Amniotic epithelial cell (primary cell): ENCODE data around the gene PACSIN2.

Source experiments
- DNase-seq: peaks from one replicate; pipeline ENCODE4 v3.0.0-alpha.2; 2010; ENCODE audit warnings: low read depth

The PACSIN2 gene

DNA sequence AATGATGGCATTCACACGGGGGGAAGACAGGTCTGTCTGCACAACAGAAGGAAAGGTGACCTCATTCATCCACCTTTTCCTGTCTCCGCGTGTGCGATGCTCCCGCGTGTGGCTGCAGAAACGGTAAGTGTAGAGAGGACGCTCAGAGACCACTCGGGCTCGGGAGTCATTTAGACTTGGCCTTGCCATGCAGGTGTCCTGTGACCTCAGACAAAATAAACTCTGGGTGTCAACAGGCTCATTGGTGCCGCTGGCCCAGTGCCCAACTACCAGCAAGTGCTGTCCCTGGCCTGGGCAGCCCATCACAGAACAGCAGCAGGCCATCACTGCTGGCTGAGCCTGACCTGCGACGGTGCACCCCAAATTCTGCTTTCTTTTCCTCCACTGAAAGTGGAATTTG lies 109.7 kb downstream of the PACSIN2 start:
- no peak for DNase-seq

DNA sequence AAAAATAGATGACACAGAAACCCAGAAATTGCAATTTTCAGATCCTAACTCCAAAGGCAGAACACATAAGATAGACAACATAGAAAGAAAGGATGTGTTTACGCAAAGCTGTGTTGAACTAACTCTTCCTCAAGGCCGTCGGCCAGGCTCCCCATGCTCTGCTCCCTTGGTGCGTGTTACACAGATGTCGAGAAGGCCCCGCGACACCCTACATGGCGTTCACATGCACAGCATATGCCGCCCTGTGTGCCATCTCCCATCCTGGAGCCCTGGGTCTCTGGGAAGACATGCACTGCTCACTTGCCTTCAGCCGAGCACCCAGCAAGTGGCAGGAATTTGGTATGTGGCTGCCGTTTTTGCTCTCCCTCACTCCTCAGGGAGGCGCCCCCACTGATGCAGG lies 110.9 kb downstream of the PACSIN2 start:
- no peak for DNase-seq

DNA sequence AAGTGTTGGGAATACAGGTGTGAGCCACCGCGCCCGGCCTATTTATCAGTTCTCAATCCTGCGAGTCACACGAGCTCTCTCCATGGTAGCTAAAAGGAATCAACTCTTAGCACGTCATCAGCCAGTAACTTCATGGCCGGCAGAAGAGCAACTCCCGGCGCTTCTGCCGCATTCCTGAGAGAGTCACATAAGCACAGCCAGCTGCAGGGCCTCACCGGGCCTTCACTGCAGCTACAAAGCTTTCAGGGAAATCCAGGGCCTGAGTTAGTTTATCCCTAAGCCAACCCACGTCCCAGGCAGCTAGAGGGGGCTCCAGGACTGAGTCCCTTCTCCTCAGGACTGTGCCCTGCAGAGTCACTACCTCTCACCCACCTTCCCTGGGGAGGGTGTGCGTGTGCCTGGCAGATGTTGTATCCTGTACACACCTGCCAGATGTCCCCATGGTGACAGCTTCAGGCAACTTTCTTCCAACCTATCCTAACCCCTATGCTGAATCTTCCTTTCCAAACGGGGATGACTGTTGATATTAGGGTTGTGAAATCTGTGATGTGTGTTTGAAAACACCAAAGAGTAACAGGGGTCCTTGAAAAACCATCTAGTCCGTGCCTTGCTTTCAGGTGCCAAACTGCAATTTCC lies 112.0 kb downstream of the PACSIN2 start:
- peak; percentile 85 for DNase-seq

DNA sequence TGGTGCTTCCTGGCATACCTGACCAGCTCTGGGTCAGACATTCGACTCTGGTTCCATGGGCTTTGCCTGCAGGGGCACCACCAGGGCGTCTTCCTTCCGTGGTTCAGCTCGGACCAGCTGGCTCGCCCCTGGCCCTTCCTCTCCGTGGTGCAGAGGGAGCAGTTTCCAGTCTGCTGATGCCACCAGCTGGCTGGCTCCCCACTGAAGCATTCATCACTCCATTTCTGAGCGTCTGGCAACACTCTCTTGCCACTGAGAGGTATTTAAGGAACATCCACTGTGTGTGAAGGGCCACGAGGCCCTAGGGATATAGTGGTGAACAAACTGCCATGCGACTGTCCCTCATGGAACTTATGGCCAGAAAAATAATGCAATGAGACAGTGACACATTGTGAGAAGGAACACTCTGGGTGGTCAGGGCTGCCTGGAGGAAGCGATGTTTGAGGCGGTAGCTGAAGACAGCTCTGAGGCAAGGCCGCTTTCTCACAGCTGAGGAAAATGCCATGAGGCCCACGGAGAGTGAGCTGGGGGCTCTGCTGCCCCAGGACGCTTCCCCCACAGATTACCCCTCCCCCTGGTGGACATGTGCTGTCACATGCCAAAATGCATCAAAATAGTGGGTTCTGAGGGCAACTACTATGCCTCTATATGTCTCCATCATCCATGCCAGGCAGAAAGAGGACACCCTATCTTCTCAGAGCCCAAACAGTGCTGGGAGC lies 113.0 kb downstream of the PACSIN2 start:
- DNase-seq = no peak

DNA sequence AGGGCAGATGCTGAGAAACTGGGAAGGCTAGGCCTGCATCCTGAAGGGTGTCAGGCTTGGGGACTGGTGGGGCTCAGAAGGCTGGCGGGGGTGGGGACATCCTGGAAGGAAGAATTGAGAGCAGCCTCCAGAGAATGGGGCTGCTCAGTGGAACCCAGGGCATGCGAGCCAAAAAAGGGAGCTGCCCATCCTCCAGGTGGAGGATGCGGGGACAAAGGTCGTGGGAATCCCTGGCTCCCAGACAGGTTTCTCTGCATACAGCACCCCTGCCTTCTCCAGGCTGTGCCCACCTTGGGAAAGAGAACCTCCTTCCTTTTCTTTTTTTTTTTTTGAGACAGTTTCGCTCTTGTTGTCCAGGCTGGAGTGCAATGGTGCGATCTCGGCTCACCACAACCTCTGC lies 117.0 kb downstream of the PACSIN2 start:
- no peak for DNase-seq

DNA sequence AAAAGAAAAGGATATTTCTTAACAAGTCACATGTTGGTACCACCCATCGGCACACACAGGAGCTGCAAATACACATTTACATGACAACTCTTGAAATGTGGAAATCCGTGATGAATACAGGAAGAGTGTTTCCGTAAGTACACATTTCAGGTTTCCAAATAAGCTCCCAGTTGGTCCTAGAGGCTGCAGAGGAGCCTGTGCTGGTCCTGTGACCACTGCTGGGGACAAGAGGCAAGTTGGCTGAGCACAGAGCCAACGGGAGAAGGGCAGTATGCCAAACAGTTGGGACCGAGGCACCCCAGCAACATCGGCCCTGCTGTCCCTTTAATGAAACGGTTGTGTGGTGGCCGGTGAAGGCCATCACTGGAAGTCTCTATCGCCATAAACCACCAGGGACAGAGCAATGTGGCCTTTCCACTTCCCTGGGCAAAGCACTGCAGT lies 119.4 kb downstream of the PACSIN2 start:
- no peak for DNase-seq

DNA sequence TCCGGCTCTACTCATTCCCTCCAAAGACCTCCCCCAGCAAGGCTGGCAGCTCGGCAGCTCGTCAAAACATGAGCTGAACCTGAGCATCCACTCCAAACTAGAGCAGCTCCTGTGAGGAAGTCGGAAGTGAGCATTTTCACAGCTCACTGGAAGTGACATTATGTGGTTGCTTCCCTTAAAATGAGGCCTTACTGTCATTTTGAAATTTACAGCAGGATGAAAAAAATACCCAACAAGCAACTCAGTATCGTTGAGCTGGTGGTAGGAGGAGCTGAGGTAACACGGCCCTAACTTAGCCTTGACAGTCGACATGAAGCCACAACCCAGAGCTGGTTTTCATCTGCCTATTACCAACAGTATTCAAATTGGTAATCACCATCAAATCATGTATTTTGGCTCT lies 119.9 kb downstream of the PACSIN2 start:
- peak; percentile 54 for DNase-seq

DNA sequence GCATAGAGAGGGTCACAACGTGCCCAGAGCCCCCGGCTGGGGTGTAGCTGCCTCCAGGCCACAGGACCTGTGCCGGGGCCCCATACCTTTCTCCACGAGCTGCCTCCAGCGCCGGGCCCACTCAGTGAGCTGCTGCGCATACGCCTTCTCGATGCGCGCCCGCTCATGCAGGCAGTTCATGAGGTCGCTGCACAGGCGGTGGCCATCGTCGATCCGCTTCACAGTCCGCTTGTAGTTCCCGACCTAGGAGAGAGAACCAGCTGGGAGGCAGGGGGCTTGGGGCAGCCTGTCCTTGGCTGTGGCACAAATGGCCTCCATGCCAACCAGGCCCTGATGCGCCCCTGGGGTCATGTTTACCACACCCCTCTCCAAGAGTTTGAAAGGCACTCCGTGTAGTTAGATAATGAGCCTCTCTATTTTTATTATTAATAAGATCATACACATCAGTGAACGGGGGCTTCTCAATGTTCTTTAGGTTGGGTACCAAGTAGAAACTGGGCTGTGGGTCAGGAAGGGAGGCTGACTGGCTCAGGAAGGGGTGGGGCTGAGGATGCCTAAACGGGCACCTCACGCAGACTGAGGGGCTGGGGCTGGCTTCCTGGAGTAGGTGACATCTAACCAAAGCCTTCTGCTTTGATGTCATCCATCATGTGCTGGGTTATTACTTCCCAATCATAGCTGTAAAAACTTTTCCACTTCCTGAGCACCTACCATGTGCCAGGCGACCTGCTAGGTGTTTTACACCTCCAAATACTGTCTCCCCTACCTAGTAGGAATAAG lies 121.4 kb downstream of the PACSIN2 start:
- DNase-seq = no peak

DNA sequence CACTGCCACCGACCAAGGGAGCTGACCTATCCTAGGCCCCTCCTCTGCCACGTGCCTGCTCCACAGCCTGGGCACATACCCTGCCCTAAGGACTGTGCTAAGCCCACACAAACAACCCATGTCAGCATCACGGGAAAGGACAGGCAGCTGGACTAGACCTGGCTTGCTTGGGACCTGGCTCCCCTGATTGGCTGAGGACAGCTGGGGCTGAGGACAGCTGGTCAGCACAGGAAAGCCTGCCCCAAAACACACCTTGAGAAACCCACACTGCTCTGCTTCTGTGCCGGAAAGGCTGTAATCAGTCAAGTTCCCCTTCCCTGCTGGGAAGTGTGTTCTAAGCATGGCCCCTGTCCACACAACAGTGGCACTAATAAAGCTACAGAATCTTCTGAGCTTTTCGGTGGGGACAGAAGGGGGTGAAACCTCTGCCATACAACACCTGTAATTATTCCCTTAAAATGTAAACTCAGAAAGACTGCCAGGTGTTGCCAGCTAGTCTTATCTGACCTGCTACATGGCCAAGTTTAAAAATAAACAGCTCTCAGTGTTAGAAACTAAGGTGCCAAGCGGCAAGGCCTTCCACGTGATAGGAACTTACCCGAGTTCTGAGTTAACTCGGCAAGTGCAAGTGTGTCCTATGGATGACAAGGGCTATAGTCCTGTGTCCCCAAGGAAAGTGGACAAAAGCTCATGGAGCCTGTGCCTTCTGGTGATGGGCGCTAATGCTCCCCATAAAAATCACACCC lies 122.2 kb downstream of the PACSIN2 start:
- DNase-seq = no peak

DNA sequence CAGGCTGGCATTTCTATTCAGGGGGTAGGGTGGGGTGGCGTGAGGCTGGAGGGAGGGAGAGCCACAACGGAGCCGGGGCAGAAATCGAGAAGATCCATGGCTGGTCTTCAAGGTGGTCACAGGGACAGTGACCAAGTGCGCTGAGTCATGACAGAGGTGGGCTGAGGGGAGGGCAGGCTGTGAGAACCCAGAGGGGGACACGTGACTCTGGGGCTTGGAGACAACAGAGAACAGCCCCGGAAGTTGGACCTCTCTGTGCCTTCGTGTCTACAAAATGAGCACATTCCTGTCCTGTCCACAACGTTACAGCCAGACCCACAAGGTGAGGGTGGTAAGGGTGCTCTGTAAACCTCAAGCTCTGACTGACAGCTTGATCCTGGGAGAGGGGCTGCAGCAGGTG lies 122.8 kb downstream of the PACSIN2 start:
- DNase-seq = no peak

DNA sequence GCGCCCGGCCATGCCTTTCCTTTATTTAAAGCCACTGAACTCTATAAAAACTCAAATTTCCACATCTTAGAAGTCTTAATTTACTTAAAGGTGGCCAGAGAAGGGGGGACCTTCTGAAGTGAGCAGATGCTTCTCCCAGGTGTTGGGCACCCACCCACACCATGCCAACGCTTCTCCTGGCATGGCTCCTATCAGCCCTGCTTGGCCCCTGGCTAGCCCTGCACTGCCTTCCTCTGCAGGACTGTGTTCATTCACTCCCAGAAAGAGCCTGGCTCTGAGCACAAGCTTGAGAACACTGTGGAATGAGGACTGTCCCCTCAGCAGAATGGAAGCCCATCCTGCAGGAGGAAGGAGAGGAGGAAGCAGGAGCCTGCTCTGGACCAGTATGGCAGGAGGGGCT lies 123.3 kb downstream of the PACSIN2 start:
- no peak for DNase-seq

DNA sequence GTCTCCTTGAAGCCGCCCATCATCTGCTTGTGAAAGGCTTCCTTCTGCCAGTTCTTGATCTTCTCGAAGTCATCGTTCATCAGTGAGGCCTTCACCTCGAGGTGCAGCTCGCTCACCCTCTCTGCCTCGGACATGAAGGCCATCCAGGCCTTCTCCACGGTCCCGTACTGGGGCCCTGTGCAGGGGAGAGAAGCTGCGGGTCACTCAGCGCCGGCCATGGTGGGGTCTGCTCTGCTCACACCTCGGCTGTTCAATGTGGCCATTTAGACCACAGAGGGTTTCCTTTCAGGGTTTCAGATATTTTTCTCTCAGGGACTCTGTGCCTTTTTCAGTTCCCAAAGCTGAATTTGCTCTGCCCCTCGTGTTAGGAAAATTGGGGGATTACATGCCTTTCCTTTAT lies 123.9 kb downstream of the PACSIN2 start:
- no peak for DNase-seq

DNA sequence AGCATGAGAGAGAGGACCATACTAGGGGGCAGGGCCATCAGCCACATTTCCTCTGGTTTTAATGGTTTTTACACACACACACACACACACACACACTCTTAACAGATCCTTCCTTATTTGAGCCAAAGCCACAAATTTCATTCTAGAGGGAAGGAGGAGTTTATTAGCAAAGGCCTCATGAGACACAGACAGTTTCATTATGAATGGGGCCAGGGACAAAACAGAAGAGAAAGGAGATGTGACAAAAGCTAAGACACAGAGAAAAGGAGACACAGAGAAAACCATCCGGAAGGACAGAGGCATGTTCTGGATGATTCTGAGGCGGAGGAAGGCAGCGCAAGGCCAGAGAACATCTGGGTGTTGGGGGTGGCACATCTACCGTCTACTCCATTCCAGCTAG lies 125.6 kb downstream of the PACSIN2 start:
- DNase-seq = no peak

DNA sequence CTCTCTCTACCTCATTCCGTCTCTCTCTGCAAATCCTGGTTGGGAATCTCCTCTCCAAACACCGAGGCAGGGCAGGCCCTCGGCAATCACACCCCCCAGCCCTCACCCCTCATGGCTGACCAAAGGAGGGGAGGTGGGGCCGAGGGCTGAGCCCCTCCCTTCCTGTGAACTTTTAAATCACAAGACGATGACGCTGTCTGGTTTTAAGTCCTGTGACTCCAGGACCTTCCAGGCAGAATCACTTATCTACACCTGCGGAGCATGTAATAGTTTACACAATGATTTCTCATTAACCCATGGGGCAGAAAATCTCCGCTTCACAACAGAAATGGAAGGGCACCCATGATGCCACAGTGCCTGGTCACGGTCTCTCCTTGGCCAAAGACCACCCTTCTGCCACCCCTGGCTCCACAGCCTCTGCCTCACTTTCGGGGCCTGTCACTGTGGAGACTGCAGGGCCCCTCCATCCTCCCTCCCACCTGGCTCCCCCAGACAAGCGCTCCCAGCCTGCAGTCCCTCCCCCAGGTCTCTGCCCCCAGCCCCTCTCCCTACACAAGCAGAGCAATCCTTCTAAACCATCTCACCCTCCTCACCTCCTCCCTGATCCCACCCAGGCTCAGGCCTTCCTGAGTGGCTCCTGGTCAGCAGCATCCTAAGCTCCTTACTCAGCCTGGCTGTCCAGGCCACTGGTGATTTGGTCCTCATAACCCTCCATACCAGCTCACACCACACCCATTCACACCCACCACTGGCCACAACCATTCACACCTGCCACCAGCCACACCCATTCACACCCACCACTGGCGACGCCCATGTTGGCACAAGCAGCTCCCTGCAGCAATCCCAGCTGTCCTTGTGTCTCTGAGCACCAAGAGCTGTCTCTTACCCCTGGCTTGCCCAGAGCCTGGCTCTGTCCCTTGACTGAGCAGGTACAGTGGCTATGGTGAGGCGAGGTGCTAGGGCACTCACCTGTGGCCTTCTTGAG lies 127.1 kb downstream of the PACSIN2 start:
- DNase-seq = no peak

DNA sequence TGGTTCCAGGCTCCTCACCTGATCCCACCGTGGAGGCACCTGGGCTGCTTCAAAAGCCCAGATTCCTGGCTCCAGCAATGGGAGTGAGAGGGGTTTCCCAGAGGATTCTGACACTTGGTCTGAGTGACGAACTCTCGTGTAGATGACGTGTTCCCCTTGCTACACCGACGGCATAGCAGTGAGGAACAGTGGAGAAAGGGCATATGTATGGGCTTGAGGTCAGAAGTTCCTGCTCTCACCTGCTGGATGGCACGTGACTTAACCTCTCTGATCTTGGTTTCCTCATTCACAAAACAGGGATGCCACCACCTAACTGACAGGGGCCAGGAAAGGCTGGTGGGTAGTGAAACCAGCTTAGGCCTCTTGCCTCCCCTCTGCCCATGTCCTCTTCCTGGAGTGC lies 127.8 kb downstream of the PACSIN2 start:
- DNase-seq = no peak

DNA sequence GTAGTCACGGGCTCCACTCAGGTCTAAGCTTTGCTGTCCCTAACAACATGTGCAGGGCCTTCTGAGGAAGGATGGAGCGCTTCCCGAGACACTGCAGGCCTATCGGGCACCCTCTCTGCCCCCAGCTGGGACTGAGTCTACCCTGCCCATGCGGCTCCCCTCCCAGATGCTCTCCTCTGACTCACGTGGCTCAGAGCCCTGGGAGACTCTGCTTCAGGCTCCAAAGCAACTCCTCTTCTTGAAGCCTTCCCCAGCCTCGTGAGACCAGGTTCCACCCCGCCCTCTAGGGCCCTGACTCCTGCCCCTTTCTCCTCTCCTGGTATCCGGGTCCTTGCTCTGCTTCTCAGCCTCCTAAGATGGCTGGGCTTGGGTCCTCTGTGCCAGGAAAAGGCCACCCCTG lies 129.5 kb downstream of the PACSIN2 start:
- DNase-seq = no peak

DNA sequence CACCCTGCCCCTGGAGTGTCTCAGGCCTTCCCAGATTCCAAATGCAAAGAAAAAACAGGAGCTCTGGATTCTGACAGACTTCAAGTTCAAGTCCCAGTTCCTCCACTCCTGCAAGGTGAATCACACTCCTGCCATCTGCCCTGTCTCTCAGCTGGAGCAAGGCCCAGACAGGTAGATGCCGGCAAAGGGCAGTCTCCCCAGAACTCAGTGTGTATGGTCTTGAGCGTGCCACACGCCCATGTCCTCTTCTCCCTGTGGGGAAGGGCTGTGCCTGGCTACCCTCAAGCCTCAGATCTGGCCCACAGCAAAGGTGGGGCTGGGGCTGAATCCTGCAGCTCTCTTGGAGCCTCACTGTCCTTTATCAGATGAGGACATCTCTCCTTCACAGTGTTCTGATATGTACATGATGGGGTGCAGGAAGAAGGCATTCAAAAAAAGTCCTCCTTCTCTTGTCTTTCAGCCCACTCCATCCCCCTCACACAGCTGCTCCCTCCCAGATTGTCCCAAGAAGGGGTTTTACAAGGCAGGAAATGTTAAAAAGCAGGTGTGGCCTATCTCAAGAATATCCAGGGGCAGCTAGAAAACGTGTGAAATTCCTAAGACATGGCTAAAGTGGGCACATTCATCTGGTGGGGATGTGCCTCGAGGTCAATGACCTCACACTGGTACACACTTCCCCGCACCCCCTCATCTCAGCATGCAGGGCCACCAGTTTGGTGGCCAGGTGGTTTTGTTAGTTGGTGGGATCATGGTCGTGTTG lies 130.2 kb downstream of the PACSIN2 start:
- DNase-seq = no peak

DNA sequence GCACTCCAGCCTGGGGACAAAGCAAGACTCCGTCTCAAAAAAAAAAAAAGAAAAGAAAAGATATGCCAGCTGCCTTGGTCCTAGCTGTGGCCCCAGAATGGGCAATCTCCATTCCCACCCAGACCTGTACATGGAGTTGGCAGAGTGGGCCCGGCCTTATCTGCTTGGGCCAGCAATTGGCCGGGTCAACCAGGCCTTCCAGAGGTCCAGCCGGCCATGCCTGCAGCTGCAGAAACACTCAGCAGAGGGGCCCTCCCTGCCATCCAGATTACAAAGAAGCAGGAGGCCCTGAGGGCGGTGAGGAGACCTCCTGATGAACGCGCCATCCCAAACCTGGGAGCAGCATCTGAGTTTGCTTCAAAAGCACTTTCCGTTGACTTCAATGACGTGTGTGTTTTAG lies 131.0 kb downstream of the PACSIN2 start:
- no peak for DNase-seq

DNA sequence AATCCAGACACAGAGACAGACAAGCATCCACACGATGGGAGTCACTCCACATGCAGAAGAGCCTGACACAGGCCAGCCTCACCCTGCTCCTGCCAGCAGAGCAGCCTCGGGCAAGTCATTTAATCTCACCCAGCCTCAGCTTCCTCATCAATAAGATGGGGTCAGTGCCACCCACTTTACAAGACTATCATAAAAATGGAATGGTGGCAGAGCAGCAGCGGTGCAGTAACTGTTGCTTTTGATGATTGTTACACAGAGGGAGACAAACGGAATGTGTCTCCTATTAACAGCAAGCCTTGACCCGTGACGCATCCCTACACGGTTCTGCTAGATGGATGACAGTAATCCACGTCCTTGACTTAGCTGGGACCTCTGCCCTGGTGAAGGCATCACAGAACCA lies 131.8 kb downstream of the PACSIN2 start:
- DNase-seq = no peak

DNA sequence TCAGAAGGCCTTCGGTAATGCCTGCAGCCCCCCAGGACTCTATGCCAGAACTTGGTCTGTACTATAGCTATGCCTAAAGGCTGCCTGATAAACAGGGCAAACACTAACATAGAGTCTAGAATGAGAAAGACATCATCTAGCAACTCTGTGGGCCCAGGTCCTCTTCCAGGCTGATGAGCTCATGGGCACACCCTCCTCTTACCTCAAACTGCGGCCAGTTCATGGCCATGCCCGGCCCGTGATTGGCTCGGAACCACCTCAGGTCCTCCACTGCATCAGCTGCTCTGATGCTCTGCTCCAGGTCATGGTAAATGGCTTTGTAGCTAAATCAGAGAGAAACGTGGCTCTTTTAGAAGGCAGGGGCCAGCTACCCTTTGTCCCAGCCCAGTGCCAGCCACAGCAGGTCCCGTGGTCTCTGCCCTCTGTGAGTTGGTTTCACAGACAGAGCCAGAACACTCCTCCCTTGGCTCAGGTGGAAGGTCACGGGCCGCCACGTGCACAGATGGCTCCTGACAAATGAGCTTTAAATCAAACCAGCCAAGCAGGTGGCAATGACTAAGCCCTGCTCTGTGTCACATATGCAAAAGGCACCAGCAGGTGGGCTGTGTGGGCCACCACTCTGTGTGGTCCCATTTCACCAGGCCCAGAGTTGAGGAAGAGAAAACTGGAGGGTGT lies 132.8 kb downstream of the PACSIN2 start:
- DNase-seq = no peak
